Transverse colon (tissue), 4 donors: ENCODE results near the gene EXD3. TPM values are rescaled to one million over a fixed set of nuclear protein-coding genes. Genes with fewer than 3 reads are reported as not detected.

Experiments
- DNase-seq: peaks from one replicate; pipeline ENCODE4 v3.0.0-alpha.2; 2019
- H3K27ac ChIP-seq, 4 donors: fragments of 200-600 bp; sonication (generic); 2 replicates each; pipeline ENCODE4 v1.5.1; 2016 to 2018; ENCODE audit warnings: inconsistent platforms in 4 of 4
- H3K27me3 ChIP-seq: fragments of 200-600 bp; sonication (generic); 2 replicates; pipeline ENCODE4 v1.5.1; 2017; ENCODE audit warnings: inconsistent platforms
- H3K36me3 ChIP-seq, 4 donors: fragments of 200-600 bp; sonication (generic); 2 replicates each; pipeline ENCODE4 v1.5.1; 2017 to 2019; ENCODE audit warnings: inconsistent platforms in 4 of 4
- H3K4me1 ChIP-seq, 4 donors: fragments of 200-600 bp; sonication (generic); 2 replicates each; pipeline ENCODE4 v1.5.1; 2017 to 2020; ENCODE audit warnings: inconsistent platforms in 4 of 4
- H3K4me3 ChIP-seq, 4 donors: fragments of 200-600 bp; sonication (generic); 1 replicate in 1 of 4; 2 replicates in 3 of 4; pipeline versions ENCODE4 v1.5.1 to v1.6.1; 2017 to 2019; ENCODE audit warnings: inconsistent platforms in 4 of 4
- H3K9me3 ChIP-seq, 2 donors: fragments of 200-600 bp; sonication (generic); 2 replicates each; pipeline ENCODE4 v1.5.1; 2017 to 2019; ENCODE audit warnings: inconsistent platforms in 2 of 2
- CTCF ChIP-seq, 5 experiments: fragments of 200-600 bp in 3 of 5; fragments of 450-650 bp in 2 of 5; sonication (generic) in 3 of 5; IDR thresholded peaks; 1 replicate in 2 of 5; 2 replicates in 3 of 5; pipeline ENCODE4 v1.5.1; 2016 to 2017; ENCODE audit warnings: antibody characterized with exemption in 5 of 5, inconsistent platforms in 3 of 5, mild to moderate bottlenecking in 2 of 5, moderate library complexity in 1 of 5
- EP300 ChIP-seq: sonication (generic); formaldehyde crosslinking; IDR thresholded peaks from one replicate; pipeline ENCODE4 v1.6.1; 2017; ENCODE audit warnings: antibody characterized with exemption, low read depth
- POLR2A ChIP-seq: fragments of 450-650 bp; IDR thresholded peaks from one replicate; pipeline ENCODE4 v1.6.1; 2016; ENCODE audit warnings: antibody characterized with exemption, mild to moderate bottlenecking, moderate library complexity
- POLR2AphosphoS5 ChIP-seq, 3 donors: sonication (generic); formaldehyde crosslinking; IDR thresholded peaks; one replicate each; pipeline ENCODE4 v1.6.1; 2016; ENCODE audit warnings: antibody characterized with exemption in 3 of 3
- WGBS, 2 donors: methylation state at CpG; one replicate each; pipeline ENCODE4 v1.1.5; 2018; ENCODE audit warnings: low coverage in 1 of 2; 5-methylcytosine and 5-hydroxymethylcytosine counted together
- in situ Hi-C, 4 donors: fragments of 200-750 bp; cut with MboI; loops; one replicate each; pipeline versions ENCODE4 v1.15.0 to v1.15.1; 2017; ENCODE audit warnings: low sequenced_read_pairs in 3 of 4, low pct_ligation_motif_present in 1 of 4, low pct_unique_long_range_greater_than_20kb in 1 of 4
- intact Hi-C: fragments of 100-400 bp; cut with DNase I; formaldehyde crosslinking; loops from one replicate; pipeline ENCODE4 v1.15.1; 2023; ENCODE audit warnings: low total_unique reads
- total RNA-seq, 4 donors: library from RNA; depleted of rRNA; stranded (reverse); fragments of >200 nt; gene quantifications; one replicate each; pipeline ENCODE4 v1.1.0, GENCODE V29; 2016

The EXD3 gene
- total RNA-seq, 4 donors from 2014 or later = 47.6 to 228 (median 74.2) TPM

GRCh38 chr9:137457406-137458193 lies 34.6 kb upstream of the EXD3 start:
- Histone ChIP-seq H3K4me3 (no peak overlapping the region), H3K4me1 (peaks cover 25 to 40% (median 37%) of the 10 kb centered on the region in 4 donors)
- DNase-seq = no peak

GRCh38 chr9:137456864-137457405 lies 34.0 kb upstream of the EXD3 start:
- H3K27me3 ChIP-seq = no peaks in the 10 kb centered on the region
- DNase-seq = no peak
- H3K36me3 ChIP-seq = no peaks in the 10 kb centered on the region
- intact Hi-C loops (no loop called here), in situ Hi-C loops (no loop called here)
- no peak overlapping the region for H3K4me3 ChIP-seq
- no peak for TF ChIP-seq EP300
- no peak for TF ChIP-seq POLR2A
- no peak for TF ChIP-seq CTCF (IDR thresholded peaks at IDR 0.05)
- no peak for TF ChIP-seq POLR2AphosphoS5 (IDR thresholded peaks at IDR 0.05)
- H3K4me1 ChIP-seq = peaks cover 25 to 40% (median 37%) of the 10 kb centered on the region in 4 donors
- WGBS, 2 donors = 88% methylated on average over 10 of the region's 10 CpGs; no CpG with 5 or more reads in 1 of the 2 donors
- no peak overlapping the region for H3K27ac ChIP-seq
- H3K9me3 ChIP-seq = no peaks in the 10 kb centered on the region

More at GRCh38 chr9:137457406-137458193, 34.6 kb upstream of the EXD3 start:
- in situ Hi-C loops = no loop called here
- Histone ChIP-seq H3K9me3 (no peaks in the 10 kb centered on the region), H3K27me3 (no peaks in the 10 kb centered on the region), H3K36me3 (no peaks in the 10 kb centered on the region), H3K27ac (no peak overlapping the region)
- intact Hi-C loops = no loop called here
- WGBS, 2 donors = 93% methylated on average over 44 of the region's 44 CpGs; no CpG with 5 or more reads in 1 of the 2 donors
- no peak for TF ChIP-seq EP300
- TF ChIP-seq POLR2AphosphoS5 (IDR thresholded peaks at IDR 0.05) = no peak
- TF ChIP-seq POLR2A = no peak
- no peak for TF ChIP-seq CTCF (IDR thresholded peaks at IDR 0.05)

- TF ChIP-seq CTCF (IDR thresholded peaks at IDR 0.05) (no peak), POLR2A (no peak), POLR2AphosphoS5 (IDR thresholded peaks at IDR 0.05) (no peak), EP300 (no peak)
- H3K36me3 ChIP-seq = no peaks in the 10 kb centered on the region
- in situ Hi-C loops = no loop called here
- H3K27ac ChIP-seq = no peak overlapping the region
- no peaks in the 10 kb centered on the region for H3K9me3 ChIP-seq
- H3K4me1 ChIP-seq = peaks cover 25 to 40% (median 37%) of the 10 kb centered on the region in 4 donors
- 87 to 100% methylated on average over 3 to 12 of the region's 12 CpGs for WGBS, 2 donors
- intact Hi-C loops = no loop called here
- H3K4me3 ChIP-seq = no peak overlapping the region
- no peak for DNase-seq
- H3K27me3 ChIP-seq = no peaks in the 10 kb centered on the region
These were observed 33.3 kb upstream of the EXD3 start for GRCh38 chr9:137456061-137456863.
